Measurements from ENCODE around the gene TMCO4.

Gene TMCO4

DNA sequence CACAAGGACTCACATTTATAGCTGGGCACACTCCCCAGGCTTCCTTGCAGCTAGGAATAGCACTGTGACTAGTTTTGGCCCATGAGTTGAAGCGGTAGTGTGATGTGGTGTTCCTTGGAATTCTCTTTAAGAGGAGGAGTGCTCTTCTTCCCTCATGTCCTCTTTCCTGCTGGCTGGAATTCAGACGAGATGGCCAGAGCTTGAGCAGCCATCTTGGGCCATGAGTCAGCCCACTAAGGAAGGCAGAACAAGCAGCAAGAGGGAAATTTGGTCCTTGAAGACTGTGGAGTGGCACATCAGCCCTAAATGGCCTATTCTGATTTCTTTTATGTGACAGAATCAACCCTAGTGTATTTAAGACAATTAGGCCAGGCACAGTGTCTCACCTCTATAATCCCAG lies 115.0 kb downstream of the TMCO4 start:
- no peak for DNase-seq (ENCODE audit: low spot score)

DNA sequence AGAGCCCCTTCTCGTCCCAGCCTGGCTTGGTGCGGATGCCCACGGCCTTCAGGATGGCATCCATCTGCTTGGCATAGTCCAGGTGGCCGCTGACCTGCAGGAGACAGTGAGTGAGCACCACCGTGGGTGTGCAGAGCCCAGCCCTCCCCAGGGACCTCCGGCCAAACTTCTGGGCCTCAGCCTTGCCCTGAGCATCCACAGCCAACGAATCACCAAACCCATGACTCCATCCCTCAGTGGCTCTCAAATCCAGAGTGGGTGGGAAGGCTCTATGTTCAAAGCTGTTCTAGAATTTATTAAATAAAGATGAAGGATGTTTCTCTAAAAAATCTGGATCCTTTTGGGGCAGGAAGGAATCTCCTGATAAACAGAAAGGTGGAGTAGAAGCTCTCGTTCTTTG lies 116.4 kb downstream of the TMCO4 start:
- no peak for DNase-seq (ENCODE audit: low spot score)

DNA sequence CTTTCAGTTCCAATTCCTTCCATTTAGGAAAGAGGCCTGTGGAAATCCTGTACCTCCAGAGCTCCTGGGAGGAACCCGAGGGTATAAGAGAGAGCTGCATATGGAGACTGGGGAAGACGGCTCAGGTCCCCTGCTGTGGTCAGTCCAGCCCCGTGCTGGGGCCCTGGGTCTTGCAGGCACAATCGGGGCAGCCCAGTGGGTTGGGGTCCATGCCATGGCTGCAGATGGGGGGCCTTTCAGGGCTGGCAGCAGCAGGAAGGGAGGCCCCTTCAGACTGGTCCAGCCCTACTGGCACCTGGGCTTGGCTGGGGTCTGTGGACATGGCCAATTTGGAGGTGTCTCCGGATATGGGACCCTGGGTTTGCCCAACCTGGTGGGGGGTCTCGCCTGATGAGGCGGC lies 116.8 kb downstream of the TMCO4 start:
- DNase-seq (ENCODE audit: low spot score), result no peak

DNA sequence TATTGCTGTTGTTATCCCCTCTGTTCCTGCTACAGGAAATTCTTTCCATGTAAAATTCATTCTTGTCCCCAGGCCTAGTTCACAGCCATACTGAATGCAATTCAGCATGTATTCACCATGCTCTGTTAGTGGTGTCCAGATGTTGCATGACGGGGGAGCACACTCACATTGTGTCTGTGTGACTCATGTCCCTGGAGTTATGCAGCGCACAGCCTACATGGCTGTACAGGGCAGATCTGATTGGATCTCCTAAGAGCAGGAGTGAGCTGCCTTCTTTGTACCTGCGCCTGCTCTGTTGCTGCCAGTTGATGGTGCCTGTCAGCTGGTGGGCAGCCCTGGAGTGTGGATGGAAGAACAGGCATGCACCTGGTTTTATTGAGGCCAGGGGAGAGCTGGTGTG lies 117.5 kb downstream of the TMCO4 start:
- DNase-seq (ENCODE audit: low spot score), result peak; percentile 24

GRCh38 chr1:19680644-19681043 lies 119.1 kb downstream of the TMCO4 start:
- DNase-seq (ENCODE audit: low spot score), result no peak

DNA sequence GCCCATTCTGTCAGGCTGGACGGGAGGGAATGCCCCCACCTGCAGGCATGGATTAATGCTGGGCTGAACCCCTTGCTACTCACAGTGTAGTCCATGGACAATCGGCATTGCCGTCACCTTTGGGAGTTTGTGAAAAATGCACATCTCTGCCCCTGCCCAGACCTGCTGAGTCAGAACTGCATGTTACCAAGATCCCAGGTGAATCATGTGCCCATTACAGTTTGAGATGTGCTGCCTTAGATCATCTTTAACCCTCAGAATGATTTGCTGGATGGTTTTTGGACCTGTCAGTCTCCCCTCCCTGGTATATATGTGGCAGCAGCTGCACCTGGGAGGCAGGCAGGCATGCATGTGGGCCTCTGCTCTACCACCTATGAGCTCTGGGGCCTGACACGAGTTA lies 120.0 kb downstream of the TMCO4 start:
- DNase-seq (ENCODE audit: low spot score), result no peak

DNA sequence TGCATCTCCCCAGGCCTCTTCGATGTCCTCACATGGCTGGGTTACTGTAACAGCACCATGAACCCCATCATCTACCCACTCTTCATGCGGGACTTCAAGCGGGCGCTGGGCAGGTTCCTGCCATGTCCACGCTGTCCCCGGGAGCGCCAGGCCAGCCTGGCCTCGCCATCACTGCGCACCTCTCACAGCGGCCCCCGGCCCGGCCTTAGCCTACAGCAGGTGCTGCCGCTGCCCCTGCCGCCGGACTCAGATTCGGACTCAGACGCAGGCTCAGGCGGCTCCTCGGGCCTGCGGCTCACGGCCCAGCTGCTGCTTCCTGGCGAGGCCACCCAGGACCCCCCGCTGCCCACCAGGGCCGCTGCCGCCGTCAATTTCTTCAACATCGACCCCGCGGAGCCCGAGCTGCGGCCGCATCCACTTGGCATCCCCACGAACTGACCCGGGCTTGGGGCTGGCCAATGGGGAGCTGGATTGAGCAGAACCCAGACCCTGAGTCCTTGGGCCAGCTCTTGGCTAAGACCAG lies 120.7 kb downstream of the TMCO4 start:
- DNase-seq (ENCODE audit: low spot score), result no peak

DNA sequence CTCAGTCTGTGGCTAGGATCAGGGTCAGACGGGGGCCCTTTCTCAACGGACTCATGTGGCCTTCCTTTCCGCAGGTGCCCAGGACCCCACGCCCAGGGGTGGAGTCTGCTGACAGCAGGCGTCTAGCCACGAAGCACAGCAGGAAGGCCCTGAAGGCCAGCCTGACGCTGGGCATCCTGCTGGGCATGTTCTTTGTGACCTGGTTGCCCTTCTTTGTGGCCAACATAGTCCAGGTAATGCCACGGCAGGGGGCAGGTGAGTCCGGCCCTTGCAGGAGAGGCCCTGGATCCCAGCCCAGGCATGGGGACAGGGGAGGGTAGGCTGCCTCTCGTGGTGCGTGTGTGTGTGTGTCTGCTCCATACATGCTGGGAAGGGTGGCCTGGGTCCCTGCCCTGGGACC lies 121.2 kb downstream of the TMCO4 start:
- DNase-seq (ENCODE audit: low spot score), result no peak

DNA sequence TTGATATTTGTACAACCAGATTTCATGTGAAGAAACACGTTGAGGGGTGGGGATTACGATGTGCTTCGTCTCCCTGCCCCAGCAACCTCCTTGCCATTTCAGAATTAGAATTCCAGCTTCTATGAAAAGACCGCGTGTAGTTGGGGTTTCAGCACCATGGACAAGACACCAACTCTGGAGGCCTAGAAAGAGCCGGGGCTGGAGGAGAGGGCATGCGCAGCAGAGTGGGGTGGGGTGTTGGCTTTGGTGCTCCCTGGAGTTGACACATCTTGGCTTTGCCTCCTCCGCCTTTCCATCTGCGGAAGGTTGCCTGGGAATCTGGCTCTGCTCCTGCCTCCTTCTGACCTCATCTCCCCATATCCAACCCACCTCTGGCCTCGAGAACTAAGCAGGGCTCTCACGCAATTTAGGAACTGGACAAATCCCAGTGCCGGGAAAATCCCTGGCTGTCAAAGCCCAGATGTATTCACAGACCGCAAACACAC lies 123.2 kb downstream of the TMCO4 start:
- no peak for DNase-seq (ENCODE audit: low spot score)

- peak; percentile 28 for DNase-seq (ENCODE audit: low spot score)
These were observed 123.9 kb downstream of the TMCO4 start for GRCh38 chr1:19675797-19676196.

DNA sequence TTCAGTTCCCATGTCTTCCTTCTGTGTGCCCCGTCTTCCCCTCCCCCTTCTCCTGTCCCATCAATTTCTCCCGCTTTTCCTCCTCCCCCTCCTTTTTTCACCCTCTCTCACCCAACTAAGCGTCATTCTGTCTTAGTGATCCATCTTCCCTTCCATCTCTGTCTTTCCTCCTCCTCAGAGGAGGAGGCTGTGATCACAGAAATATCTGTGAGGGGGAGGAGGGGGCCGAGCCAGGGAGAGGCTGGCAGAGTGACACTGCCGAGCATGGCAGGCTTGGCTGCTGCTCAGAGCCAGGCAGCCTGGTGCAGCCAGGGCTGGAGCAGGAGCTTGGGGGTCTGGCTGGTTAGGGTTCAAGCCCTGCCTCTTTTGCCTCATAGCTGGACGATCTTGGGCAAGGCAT lies 127.5 kb downstream of the TMCO4 start:
- DNase-seq (ENCODE audit: low spot score), result peak; percentile 56

GRCh38 chr1:19670787-19671186 lies 128.9 kb downstream of the TMCO4 start:
- DNase-seq (ENCODE audit: low spot score), result no peak

DNA sequence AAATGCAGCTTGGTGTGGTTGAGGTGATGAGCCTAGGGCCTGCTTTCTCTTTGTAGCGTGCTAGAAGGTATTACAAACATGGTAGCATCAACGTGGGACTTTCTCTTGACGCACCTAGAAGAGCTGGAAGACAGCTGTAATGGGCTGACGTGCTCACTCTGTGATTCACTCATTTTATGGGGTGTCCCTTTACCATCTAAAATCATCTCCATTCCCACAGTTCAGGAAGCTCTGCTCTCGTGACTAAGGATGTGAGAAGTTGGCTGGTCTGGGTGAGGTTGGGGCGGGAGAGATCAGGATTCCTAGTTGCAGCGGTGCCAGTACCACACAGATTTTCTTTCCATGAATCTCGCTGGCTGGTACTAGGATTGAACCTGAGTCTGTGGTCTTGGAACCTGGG lies 130.8 kb downstream of the TMCO4 start:
- no peak for DNase-seq (ENCODE audit: low spot score)

GRCh38 chr1:19665496-19666465 lies 133.9 kb downstream of the TMCO4 start:
- no peak for DNase-seq (ENCODE audit: low spot score)

GRCh38 chr1:19665186-19665495 lies 134.6 kb downstream of the TMCO4 start:
- DNase-seq (ENCODE audit: low spot score), result no peak

DNA sequence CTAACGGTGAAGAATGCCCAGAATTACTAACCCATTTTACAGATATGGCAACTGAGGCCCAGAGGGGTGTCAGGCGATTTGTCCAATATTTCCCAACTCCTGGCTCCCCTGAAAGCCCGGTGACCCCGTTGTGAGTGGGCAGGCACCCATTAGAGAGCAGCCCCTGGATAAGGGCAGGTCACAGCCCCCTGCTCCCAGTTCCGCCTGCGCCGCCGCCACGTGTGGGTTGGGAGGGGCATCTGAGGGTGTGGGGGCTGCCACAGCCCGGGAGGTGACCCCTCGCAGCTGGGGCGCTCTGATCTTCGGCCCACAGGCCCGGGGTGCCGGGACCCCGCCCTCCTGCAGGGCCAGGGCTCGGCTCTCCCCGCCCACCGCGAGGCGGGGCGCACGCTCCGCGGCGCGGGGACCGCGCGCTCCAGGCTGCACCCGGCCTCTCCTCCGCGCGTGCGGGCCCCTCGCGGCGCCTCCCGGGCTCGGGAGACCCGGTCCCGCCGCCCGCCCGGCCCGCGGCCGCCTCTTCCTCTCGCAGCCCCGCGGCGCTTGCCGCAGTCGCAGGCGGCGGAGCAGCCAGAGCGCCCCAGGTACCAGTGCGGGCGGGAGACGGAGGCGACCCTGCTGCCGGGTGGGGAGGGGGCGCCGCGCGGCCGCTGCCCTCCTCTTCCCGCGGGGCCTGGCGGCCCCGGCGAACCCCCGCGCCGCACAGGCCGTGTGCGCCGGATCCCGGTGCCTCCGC lies 135.1 kb downstream of the TMCO4 start, which contains the start of gene HTR6:
TSS of gene HTR6 (plus strand) at position 423 of the 733 bp plus-strand sequence. CDS start 879 bp downstream, outside the sequence.
- DNase-seq (ENCODE audit: low spot score), result no peak

- DNase-seq (ENCODE audit: low spot score), result no peak
These were observed 137.4 kb downstream of the TMCO4 start for GRCh38 chr1:19662313-19662712.

DNA sequence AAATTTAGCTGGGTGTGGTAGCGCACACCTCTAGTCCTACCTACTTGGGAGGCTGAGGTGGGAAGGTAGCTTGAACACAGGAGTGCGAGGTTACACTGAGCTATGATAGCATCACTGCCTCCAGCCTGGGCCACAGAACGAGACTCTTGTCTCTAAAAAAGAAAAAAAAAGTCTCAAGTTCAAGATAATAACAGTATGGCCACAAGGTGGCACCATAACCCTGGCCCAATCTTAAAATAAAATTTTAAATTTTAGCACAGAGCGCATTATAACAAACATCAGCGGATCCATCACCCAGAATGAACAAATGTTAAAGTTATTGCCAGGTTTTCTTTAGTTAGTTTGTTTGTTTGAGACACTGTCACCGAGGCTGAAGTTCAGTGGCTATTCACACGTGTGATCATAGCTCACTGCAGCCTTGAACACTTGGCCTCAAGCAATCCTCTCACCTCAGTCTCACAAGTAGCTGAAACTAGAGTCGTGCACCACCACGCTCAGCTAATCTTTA lies 137.9 kb downstream of the TMCO4 start:
- peak; percentile 25 for DNase-seq (ENCODE audit: low spot score)

DNA sequence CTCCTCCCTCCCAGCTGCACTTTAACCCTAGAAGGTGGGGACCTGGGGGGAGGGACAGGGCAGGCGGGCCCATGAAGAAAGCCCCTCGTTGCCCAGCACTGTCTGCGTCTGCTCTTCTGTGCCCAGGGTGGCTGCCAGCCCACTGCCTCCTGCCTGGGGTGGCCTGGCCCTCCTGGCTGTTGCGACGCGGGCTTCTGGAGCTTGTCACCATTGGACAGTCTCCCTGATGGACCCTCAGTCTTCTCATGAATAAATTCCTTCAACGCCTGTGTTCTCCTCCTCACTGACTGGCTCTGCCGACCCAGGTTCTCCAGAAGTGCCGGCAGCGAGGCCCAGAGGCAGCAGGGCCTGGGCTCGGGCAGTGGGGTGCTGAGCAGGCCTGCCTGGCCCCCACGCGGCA lies 141.5 kb downstream of the TMCO4 start:
- DNase-seq (ENCODE audit: low spot score), result no peak

DNA sequence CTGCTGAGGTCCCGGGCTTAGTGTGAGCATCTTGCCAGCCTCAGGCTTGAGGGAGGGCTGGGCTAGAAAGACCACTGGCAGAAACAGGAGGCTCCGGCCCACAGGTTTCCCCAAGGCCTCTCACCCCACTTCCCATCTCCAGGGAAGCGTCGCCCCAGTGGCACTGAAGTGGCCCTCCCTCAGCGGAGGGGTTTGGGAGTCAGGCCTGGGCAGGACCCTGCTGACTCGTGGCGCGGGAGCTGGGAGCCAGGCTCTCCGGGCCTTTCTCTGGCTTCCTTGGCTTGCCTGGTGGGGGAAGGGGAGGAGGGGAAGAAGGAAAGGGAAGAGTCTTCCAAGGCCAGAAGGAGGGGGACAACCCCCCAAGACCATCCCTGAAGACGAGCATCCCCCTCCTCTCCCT lies 142.2 kb downstream of the TMCO4 start:
- DNase-seq (ENCODE audit: low spot score), result no peak

DNA sequence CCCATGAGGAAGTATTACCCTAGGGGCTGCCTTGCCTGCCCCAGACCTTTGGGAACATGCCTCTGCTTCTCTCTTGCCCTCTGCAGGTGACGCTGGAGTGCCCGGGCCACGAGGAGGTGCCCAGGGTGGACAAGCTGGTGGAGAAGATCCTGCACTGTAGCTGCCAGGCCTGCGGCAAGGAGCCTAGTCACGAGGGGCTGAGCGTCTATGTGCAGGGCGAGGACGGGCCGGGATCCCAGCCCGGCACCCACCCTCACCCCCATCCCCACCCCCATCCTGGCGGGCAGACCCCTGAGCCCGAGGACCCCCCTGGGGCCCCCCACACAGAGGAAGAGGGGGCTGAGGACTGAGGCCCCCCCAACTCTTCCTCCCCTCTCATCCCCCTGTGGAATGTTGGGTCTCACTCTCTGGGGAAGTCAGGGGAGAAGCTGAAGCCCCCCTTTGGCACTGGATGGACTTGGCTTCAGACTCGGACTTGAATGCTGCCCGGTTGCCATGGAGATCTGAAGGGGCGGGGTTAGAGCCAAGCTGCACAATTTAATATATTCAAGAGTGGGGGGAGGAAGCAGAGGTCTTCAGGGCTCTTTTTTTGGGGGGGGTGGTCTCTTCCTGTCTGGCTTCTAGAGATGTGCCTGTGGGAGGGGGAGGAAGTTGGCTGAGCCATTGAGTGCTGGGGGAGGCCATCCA lies 142.8 kb downstream of the TMCO4 start:
- no peak for DNase-seq (ENCODE audit: low spot score)

DNA sequence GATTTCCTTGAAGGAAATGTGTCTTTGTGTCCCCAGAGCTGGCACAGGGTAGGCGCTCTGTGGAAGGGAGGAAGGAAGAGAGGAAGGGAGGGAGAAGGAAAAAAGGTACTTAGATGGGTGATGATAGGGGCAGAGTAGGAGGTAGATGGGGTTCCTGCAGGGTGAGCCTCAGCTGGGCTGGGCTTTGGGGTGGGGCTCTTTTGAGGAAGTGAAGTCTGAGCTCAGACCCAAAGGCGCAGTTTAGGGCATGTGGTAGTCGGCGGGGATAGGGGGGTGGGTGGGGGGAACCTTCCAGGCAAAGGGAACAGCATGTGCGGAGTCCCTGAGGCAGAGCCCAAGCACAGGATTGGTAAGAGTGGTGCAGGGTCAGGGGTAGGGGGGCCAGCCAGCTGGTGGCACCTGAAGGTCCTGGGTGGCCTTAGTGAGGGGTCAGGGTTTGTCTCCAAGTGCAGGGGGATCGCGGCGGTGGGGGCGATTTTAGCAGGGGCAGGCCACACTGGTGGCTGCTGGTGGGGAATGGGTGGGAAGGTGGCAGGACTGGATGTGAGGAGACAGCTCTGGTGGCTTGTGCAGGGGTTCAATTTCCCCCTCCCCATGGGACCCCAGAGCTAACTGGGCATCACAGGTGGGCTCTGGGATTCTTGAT lies 143.5 kb downstream of the TMCO4 start:
- DNase-seq (ENCODE audit: low spot score), result no peak

Data from Ammon's horn (tissue), 1 donor.